A549 (cell line): ENCODE data around the gene SLCO1B1.

Experiments
- CTCF ChIP-seq: fragments of >200 bp; sonication (Bioruptor Twin); formaldehyde crosslinking; IDR thresholded peaks from 3 replicates; pipeline ENCODE4 v1.5.1; 2016
- EHMT2 ChIP-seq: fragments of 200-600 bp; sonication (generic); IDR thresholded peaks from 2 replicates; pipeline ENCODE4 v1.6.1; 2016; ENCODE audit warnings: antibody characterized with exemption, low read depth, mild to moderate bottlenecking, moderate library complexity
- KDM1A ChIP-seq: fragments of 200-600 bp; sonication (generic); IDR thresholded peaks from 2 replicates; pipeline ENCODE4 v1.6.1; 2016; ENCODE audit warnings: low read depth, mild to moderate bottlenecking
- MAFK ChIP-seq: fragments of 450-650 bp; IDR thresholded peaks from 2 replicates; pipeline ENCODE4 v1.6.1; 2014; ENCODE audit not compliant: partially characterized antibody
- RFX5 ChIP-seq: fragments of 450-650 bp; IDR thresholded peaks from 2 replicates; pipeline ENCODE4 v1.7.1; 2014; ENCODE audit warnings: antibody characterized with exemption, mild to moderate bottlenecking, moderate library complexity
- SMC3 ChIP-seq: fragments of >200 bp; sonication (Bioruptor Twin); formaldehyde crosslinking; IDR thresholded peaks from 3 replicates; pipeline ENCODE4 v1.6.1; 2018; ENCODE audit warnings: inconsistent platforms

- no peak for TF ChIP-seq SMC3
- no peak for TF ChIP-seq CTCF
- TF ChIP-seq EHMT2, result no peak
- no peak for TF ChIP-seq KDM1A
- no peak for TF ChIP-seq MAFK
- no peak for TF ChIP-seq RFX5
These were observed 59.0 kb downstream of the SLCO1B1 start for GRCh38 chr12:21190016-21190415.
